Upper lobe of left lung (tissue), 6 donors: ENCODE results near the gene SERPINB6. TPM values are rescaled to one million over a fixed set of nuclear protein-coding genes. Genes with fewer than 3 reads are reported as not detected.
A peak's percentile ranks its signal among the peaks of the same experiment; 100 is the strongest.

Experiments used
- ATAC-seq, 2 donors: fragments of 200-7000 bp; cut with Tn5 transposase; one replicate each; pipeline ENCODE4 v1.9.1; 2022; ENCODE audit warnings: mild to moderate bottlenecking in 2 of 2, moderate library complexity in 2 of 2; ENCODE audit not compliant: low FRiP score in 2 of 2
- DNase-seq, 2 donors: peaks; one replicate each; pipeline ENCODE4 v3.0.0-alpha.2; 2019 to 2020
- H3K27ac ChIP-seq, 4 donors: fragments of 200-600 bp; sonication (generic); one replicate each; pipeline ENCODE4 v1.5.1; 2016 to 2019
- H3K27me3 ChIP-seq, 4 donors: fragments of 200-600 bp; sonication (generic); one replicate each; pipeline ENCODE4 v1.5.1; 2017 to 2019
- H3K36me3 ChIP-seq, 4 donors: fragments of 200-600 bp; sonication (generic); one replicate each; pipeline ENCODE4 v1.5.1; 2016 to 2019
- H3K4me1 ChIP-seq, 4 donors: fragments of 200-600 bp; sonication (generic); one replicate each; pipeline ENCODE4 v1.5.1; 2018 to 2019
- H3K4me3 ChIP-seq, 4 donors: fragments of 200-600 bp; sonication (generic); one replicate each; pipeline ENCODE4 v1.5.1; 2017 to 2019; ENCODE audit warnings: mild to moderate bottlenecking in 2 of 4, moderate library complexity in 1 of 4
- H3K9me3 ChIP-seq, 4 donors: fragments of 200-600 bp; sonication (generic); one replicate each; pipeline ENCODE4 v1.5.1; 2018 to 2019
- EP300 ChIP-seq, 4 donors: sonication (generic); formaldehyde crosslinking; IDR thresholded peaks; one replicate each; pipeline ENCODE4 v1.5.1; 2017; ENCODE audit warnings: antibody characterized with exemption in 4 of 4, control low read depth in 2 of 4
- POLR2A ChIP-seq, 4 donors: fragments of 450-650 bp; IDR thresholded peaks; one replicate each; pipeline ENCODE4 v1.5.1; 2016 to 2017; ENCODE audit warnings: antibody characterized with exemption in 4 of 4, mild to moderate bottlenecking in 2 of 4
- POLR2AphosphoS5 ChIP-seq, 2 donors: sonication (generic); formaldehyde crosslinking; IDR thresholded peaks; one replicate each; pipeline ENCODE4 v1.5.1; 2017; ENCODE audit warnings: antibody characterized with exemption in 2 of 2
- WGBS, 2 donors: methylation state at CpG; one replicate each; pipeline ENCODE4 v1.1.5; 2017 to 2018; 5-methylcytosine and 5-hydroxymethylcytosine counted together
- total RNA-seq, 6 donors: library from RNA; depleted of rRNA in 4 of 6; stranded (reverse); fragments of >200 nt in 4 of 6; gene quantifications; one replicate each; pipeline versions ENCODE4 v1.1.0 to v1.2.1, GENCODE V29; 2016 to 2021
- TF ChIP-seq, protein P1 (sequence below), 6 experiments: fragments of 450-650 bp in 4 of 6; fragments of 200-600 bp in 2 of 6; sonication (generic) in 2 of 6; IDR thresholded peaks; one replicate each; pipeline ENCODE4 v1.5.1; 2016 to 2019; ENCODE audit warnings: antibody characterized with exemption in 6 of 6
- donor health status: DM: no; HTN: no; CAD: no; lungs with moderate emphysema.
- donor health status: DM: no; HTN: yes; CAD: no; lungs with severe emphysema.

Gene SERPINB6
- total RNA-seq = 100 to 1,000 TPM; 133 to 181 (median 150) TPM

DNA sequence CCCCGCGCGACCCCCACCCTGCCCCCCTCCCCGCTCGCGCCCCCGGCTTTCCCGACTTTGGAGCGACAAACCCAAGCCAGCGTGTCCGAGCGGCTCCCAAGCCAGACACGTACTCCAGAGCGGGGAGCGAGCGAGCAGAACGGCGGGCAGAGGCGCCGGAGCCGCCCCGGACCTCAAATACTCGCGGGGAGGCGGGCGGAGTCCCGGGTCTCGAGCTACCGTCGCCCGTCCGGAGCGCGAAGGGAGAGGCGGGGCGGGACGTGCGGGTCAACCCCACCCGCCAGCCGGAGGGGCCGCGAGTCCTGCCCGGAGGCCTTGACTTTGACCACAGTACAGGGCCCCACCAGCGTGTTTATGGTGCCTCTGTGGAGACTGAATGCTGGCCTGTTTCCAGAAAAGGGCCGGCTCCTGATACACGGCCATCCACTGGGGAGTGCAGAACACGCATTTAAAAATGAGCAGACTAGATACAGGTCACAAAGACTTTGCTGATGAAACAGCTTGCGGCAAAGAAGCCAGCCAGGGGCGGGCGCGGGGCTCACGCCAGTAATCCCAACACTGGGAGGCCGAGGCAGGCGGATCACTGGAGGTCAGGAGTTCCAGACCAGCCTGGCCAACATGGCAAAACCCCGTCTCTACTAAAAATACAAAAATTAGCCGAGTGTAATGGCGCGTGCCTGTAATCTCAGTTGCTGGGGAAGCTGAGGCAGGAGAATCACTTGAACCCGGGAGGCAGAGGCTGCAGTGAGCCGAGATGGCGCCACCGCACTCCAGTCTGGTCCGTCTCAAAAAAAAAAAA, at the start of gene SERPINB6:
TSS of gene SERPINB6 (minus strand) at position 148 of the 799 bp plus-strand sequence. CDS start 12,235 bp downstream, outside the sequence.
- ATAC-seq (peak; percentile 91 to 95), DNase-seq (peak; percentile 83 to 94)
- Histone ChIP-seq H3K9me3 (no peaks in the 10 kb centered on the region), H3K36me3 (no peaks in the 10 kb centered on the region), H3K27ac (peak within 1 kb of the TSS; percentile 96 to 99 (median 97)), H3K27me3 (no peaks in the 10 kb centered on the region), H3K4me3 (peak within 1 kb of the TSS; percentile 33 to 86 (median 80)), H3K4me1 (peaks cover 14 to 29% (median 25%) of the 10 kb centered on the region in 4 donors)
- TF ChIP-seq POLR2AphosphoS5 (IDR thresholded peaks at IDR 0.05) (peak in 1 of 2 donors; percentile 44), POLR2A (IDR thresholded peaks at IDR 0.05) (peak in 2 of 4 donors; percentile 40 to 71), EP300 (IDR thresholded peaks at IDR 0.05) (no peak)
- TF ChIP-seq, protein P1, sequence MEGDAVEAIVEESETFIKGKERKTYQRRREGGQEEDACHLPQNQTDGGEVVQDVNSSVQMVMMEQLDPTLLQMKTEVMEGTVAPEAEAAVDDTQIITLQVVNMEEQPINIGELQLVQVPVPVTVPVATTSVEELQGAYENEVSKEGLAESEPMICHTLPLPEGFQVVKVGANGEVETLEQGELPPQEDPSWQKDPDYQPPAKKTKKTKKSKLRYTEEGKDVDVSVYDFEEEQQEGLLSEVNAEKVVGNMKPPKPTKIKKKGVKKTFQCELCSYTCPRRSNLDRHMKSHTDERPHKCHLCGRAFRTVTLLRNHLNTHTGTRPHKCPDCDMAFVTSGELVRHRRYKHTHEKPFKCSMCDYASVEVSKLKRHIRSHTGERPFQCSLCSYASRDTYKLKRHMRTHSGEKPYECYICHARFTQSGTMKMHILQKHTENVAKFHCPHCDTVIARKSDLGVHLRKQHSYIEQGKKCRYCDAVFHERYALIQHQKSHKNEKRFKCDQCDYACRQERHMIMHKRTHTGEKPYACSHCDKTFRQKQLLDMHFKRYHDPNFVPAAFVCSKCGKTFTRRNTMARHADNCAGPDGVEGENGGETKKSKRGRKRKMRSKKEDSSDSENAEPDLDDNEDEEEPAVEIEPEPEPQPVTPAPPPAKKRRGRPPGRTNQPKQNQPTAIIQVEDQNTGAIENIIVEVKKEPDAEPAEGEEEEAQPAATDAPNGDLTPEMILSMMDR (IDR thresholded peaks at IDR 0.05) = peak in 1 of 6 experiments; percentile 16
- 1 to 3% methylated on average over 19 to 49 of the region's 63 CpGs for WGBS, 2 donors

- no peaks in the 10 kb centered on the region for H3K27me3 ChIP-seq
- TF ChIP-seq POLR2A (IDR thresholded peaks at IDR 0.05) = no peak
- no peak for TF ChIP-seq POLR2AphosphoS5 (IDR thresholded peaks at IDR 0.05)
- TF ChIP-seq EP300 (IDR thresholded peaks at IDR 0.05) = no peak
- TF ChIP-seq, protein P1 (IDR thresholded peaks at IDR 0.05) = no peak
Observed at GRCh38 chr6:3019749-3020320, 48.5 kb upstream of the SERPINB6 start.

DNA sequence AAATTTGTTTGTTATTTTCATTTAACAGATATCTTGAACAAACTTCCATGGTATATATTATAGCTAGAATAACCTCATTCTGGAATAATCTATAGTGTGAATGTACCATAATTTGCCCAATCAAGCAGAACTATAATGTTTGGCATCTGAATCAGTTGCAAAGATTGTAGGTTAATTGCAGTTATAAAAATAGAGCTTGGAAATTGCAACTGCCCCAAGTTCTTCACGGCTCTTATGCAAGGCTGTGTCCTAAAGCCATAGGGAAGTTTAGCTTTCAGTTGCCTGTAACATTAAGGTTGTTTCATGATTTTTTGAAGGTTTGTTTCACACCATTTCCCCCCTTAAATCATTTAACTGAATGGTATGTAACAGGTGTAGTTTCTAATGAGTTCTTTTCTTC, 47.7 kb upstream of the SERPINB6 start:
- no peaks in the 10 kb centered on the region for H3K9me3 ChIP-seq
- DNase-seq (no peak), ATAC-seq (no peak)
- no peaks in the 10 kb centered on the region for H3K27me3 ChIP-seq
- WGBS, 2 donors = 72 to 83% methylated on average over 1 of the region's 1 CpG
- H3K4me3 ChIP-seq = no peak overlapping the region
- TF ChIP-seq POLR2AphosphoS5 (IDR thresholded peaks at IDR 0.05) (no peak), POLR2A (IDR thresholded peaks at IDR 0.05) (no peak), EP300 (IDR thresholded peaks at IDR 0.05) (no peak)
- H3K4me1 ChIP-seq = peaks cover 9 to 20% (median 16%) of the 10 kb centered on the region in 4 donors
- H3K36me3 ChIP-seq = peaks cover 0 to 56% (median 18%) of the 10 kb centered on the region in 4 donors
- no peak overlapping the region for H3K27ac ChIP-seq

More at GRCh38 chr6:3019749-3020320, 48.5 kb upstream of the SERPINB6 start:
- no peak for ATAC-seq
- Histone ChIP-seq H3K9me3 (no peaks in the 10 kb centered on the region), H3K4me3 (no peak overlapping the region), H3K36me3 (peaks cover 0 to 48% (median 18%) of the 10 kb centered on the region in 4 donors), H3K4me1 (peaks cover 17 to 28% (median 23%) of the 10 kb centered on the region in 4 donors), H3K27ac (no peak overlapping the region)
- WGBS, 2 donors = 95 to 98% methylated on average over 6 of the region's 6 CpGs
- no peak for DNase-seq

DNA sequence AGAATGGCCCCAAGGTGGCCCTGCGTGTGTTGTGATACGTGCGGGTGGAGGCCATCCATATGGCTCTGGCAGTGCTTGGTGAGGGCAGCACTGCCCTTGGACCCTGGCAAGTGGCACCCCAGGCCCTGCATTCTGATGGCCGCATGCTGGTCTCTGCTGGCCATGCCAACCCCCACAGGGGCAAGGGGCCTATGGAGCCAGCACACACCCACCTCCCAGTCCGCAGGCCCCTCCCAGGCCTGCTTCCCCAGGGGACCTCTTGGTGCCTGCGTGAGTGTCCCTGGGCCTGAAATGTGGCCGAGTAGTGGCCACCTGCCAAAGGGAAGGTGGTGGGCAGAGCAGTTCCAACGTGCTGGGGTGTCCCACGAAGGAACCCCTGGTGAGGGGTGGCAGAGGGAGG, 45.9 kb upstream of the SERPINB6 start:
- 79 to 92% methylated on average over 4 to 9 of the region's 9 CpGs for WGBS, 2 donors
- peak in 1 of 2 donors; percentile 50 for DNase-seq
- H3K27ac ChIP-seq = no peak overlapping the region

GRCh38 chr6:3016473-3017280, 45.3 kb upstream of the SERPINB6 start:
- DNase-seq = no peak
- H3K4me1 ChIP-seq = peaks cover 3 to 8% (median 6%) of the 10 kb centered on the region in 4 donors
- TF ChIP-seq POLR2A (IDR thresholded peaks at IDR 0.05) (no peak), EP300 (IDR thresholded peaks at IDR 0.05) (no peak), POLR2AphosphoS5 (IDR thresholded peaks at IDR 0.05) (no peak)
- TF ChIP-seq, protein P1 (IDR thresholded peaks at IDR 0.05) = no peak
- no peak overlapping the region for H3K4me3 ChIP-seq
- peaks cover 0 to 76% (median 19%) of the 10 kb centered on the region in 4 donors for H3K36me3 ChIP-seq
- WGBS, 2 donors = 98% methylated on average over 15 to 17 of the region's 17 CpGs
- H3K9me3 ChIP-seq = peaks cover under 1 to 8% (median 2%) of the 10 kb centered on the region in 4 donors
- H3K27me3 ChIP-seq = no peaks in the 10 kb centered on the region
- ATAC-seq = no peak
- H3K27ac ChIP-seq = no peak overlapping the region

More for the DNA sequence above, 45.9 kb upstream of the SERPINB6 start:
- no peak for TF ChIP-seq POLR2A (IDR thresholded peaks at IDR 0.05)
- Histone ChIP-seq H3K4me3 (no peak overlapping the region), H3K27me3 (no peaks in the 10 kb centered on the region), H3K4me1 (peaks cover 3 to 14% (median 7%) of the 10 kb centered on the region in 4 donors), H3K9me3 (peaks cover 0 to 2% (median 0%) of the 10 kb centered on the region in 4 donors), H3K36me3 (peaks cover 0 to 70% (median 18%) of the 10 kb centered on the region in 4 donors)
- ATAC-seq = no peak
